H1 (cell line): ENCODE data around the gene TFR2. TPM values are rescaled to one million over a fixed set of nuclear protein-coding genes. Genes with fewer than 3 reads are reported as not detected.

Experiments used
- CTCF ChIA-PET: fragments of 300-600 bp; sonication (Branson Sonifier 250); formaldehyde crosslinking; loops from one replicate; lab custom pipeline; 2021; ENCODE audit not compliant: partially characterized antibody; lab: Charles Lee
- POLR2A ChIA-PET: fragments of 300-600 bp; sonication (Branson Sonifier 250); formaldehyde crosslinking; loops from one replicate; lab custom pipeline; 2021; ENCODE audit warnings: inconsistent platforms; ENCODE audit not compliant: partially characterized antibody; lab: Charles Lee
- DNase-seq, 2 experiments: peaks; one replicate each; pipeline versions ENCODE4 v3.0.0 to v3.0.0-alpha.2; 2010 to 2022; ENCODE audit warnings: low spot score in 2 of 2, low read depth in 1 of 2, mixed read lengths in 1 of 2
- FAIRE-seq: peaks from 2 replicates; lab custom pipeline; 2011; peaks lifted over from hg19 to GRCh38; lab: Jason Lieb, UNC
- H2AFZ ChIP-seq: 2 replicates; pipeline ENCODE4 v1.8.1; 2012; ENCODE audit warnings: low read length, inconsistent platforms
- H2AK5ac ChIP-seq: 2 replicates; pipeline ENCODE4 v1.6.1; 2013; ENCODE audit warnings: low read depth, low read length
- H2BK120ac ChIP-seq: replicated peaks from 2 replicates; pipeline ENCODE3; 2013; ENCODE audit warnings: low read depth, low read length, inconsistent platforms
- H2BK12ac ChIP-seq: 2 replicates; pipeline ENCODE4 v1.6.1; 2013; ENCODE audit warnings: low read depth, low read length
- H2BK15ac ChIP-seq: 2 replicates; pipeline ENCODE4 v1.6.1; 2013; ENCODE audit warnings: low read length
- H2BK20ac ChIP-seq: 2 replicates; pipeline ENCODE4 v1.6.1; 2013; ENCODE audit warnings: low read length
- H2BK5ac ChIP-seq: 2 replicates; pipeline ENCODE4 v1.6.1; 2013; ENCODE audit warnings: low read depth, low read length
- H3K14ac ChIP-seq: 2 replicates; pipeline ENCODE4 v1.6.1; 2013; ENCODE audit warnings: inconsistent platforms; ENCODE audit not compliant: insufficient read length
- H3K18ac ChIP-seq: 2 replicates; pipeline ENCODE4 v1.6.1; 2013; ENCODE audit warnings: low read length; ENCODE audit errors: extremely low read depth
- H3K23ac ChIP-seq: 2 replicates; pipeline ENCODE4 v1.6.1; 2013; ENCODE audit warnings: inconsistent platforms; ENCODE audit not compliant: insufficient read length
- H3K23me2 ChIP-seq: 2 replicates; pipeline ENCODE4 v1.6.1; 2013; ENCODE audit warnings: low read depth, low read length
- H3K27ac ChIP-seq: 2 replicates; pipeline ENCODE4 v1.6.1; 2011; ENCODE audit warnings: low read depth, low read length, inconsistent platforms
- H3K27me3 ChIP-seq, 4 experiments: replicated peaks in 1 of 4; 1 replicate in 1 of 4; 2 replicates in 3 of 4; pipeline versions ENCODE4 v1.6.1 to v1.8.1; 2011 to 2013; ENCODE audit warnings: low read length in 3 of 4, mild to moderate bottlenecking in 3 of 4, inconsistent platforms in 2 of 4, mixed read lengths in 2 of 4, moderate library complexity in 1 of 4; ENCODE audit not compliant: control insufficient read depth in 3 of 4, insufficient read depth in 3 of 4; ENCODE audit errors: extremely low read depth in 1 of 4
- H3K36me3 ChIP-seq, 4 experiments: 2 replicates each; pipeline versions ENCODE4 v1.6.1 to v1.8.1; 2011 to 2013; ENCODE audit warnings: mild to moderate bottlenecking in 4 of 4, low read length in 3 of 4, moderate library complexity in 2 of 4, control low read depth in 1 of 4, inconsistent platforms in 1 of 4; ENCODE audit not compliant: insufficient read depth in 4 of 4, control insufficient read depth in 2 of 4
- H3K4ac ChIP-seq: replicated peaks from 2 replicates; pipeline ENCODE3; 2013; ENCODE audit warnings: low read length, low read depth, mixed read lengths, inconsistent platforms; ENCODE audit not compliant: insufficient read length
- H3K4me1 ChIP-seq, 4 experiments: replicated peaks in 1 of 4; 1 replicate in 1 of 4; 2 replicates in 3 of 4; pipeline versions ENCODE4 v1.6.1 to v1.8.1; 2011 to 2013; ENCODE audit warnings: low read length in 3 of 4, inconsistent platforms in 2 of 4, mixed read lengths in 1 of 4; ENCODE audit not compliant: insufficient read depth in 4 of 4, control insufficient read depth in 3 of 4
- H3K4me2 ChIP-seq, 2 experiments: 2 replicates each; pipeline versions ENCODE4 v1.6.1 to v1.8.1; 2011 to 2013; ENCODE audit warnings: low read depth in 2 of 2, low read length in 2 of 2, control low read depth in 1 of 2, inconsistent platforms in 1 of 2, mild to moderate bottlenecking in 1 of 2; ENCODE audit not compliant: insufficient read depth in 1 of 2
- H3K4me3 ChIP-seq, 4 experiments: fragments of 200-600, 300-600 bp in 1 of 4; sonication (generic), shearing (Covaris generic), sonication (Bioruptor Twin) in 1 of 4; 2 replicates each; pipeline versions ENCODE4 v1.5.1 to v1.8.1; 2011 to 2016; ENCODE audit warnings: low read length in 4 of 4, low read depth in 3 of 4, control low read depth in 2 of 4, inconsistent platforms in 2 of 4, mild to moderate bottlenecking in 2 of 4, mixed read lengths in 1 of 4, moderate library complexity in 1 of 4; ENCODE audit not compliant: insufficient read depth in 2 of 4; ENCODE audit errors: extremely low read depth in 1 of 4
- H3K56ac ChIP-seq: replicated peaks from 2 replicates; pipeline ENCODE3; 2013; ENCODE audit warnings: low read depth, mild to moderate bottlenecking, mixed read lengths, low read length, inconsistent platforms; ENCODE audit not compliant: insufficient read length
- H3K79me1 ChIP-seq: 2 replicates; pipeline ENCODE4 v1.6.1; 2013; ENCODE audit warnings: low read depth, low read length, control low read depth
- H3K79me2 ChIP-seq, 2 experiments: 2 replicates each; pipeline versions ENCODE4 v1.6.1 to v1.8.1; 2012 to 2013; ENCODE audit warnings: low read length in 2 of 2, mild to moderate bottlenecking in 2 of 2, inconsistent platforms in 1 of 2; ENCODE audit not compliant: insufficient read depth in 2 of 2, control insufficient read depth in 1 of 2
- H3K9ac ChIP-seq, 4 experiments: replicated peaks in 1 of 4; 1 replicate in 1 of 4; 2 replicates in 3 of 4; pipeline versions ENCODE4 v1.6.1 to v1.8.1; 2011 to 2013; ENCODE audit warnings: low read depth in 3 of 4, low read length in 3 of 4, control low read depth in 2 of 4, mild to moderate bottlenecking in 2 of 4, moderate library complexity in 2 of 4, inconsistent platforms in 1 of 4; ENCODE audit errors: extremely low read depth in 1 of 4
- H3K9me3 ChIP-seq, 2 experiments: 2 replicates each; pipeline versions ENCODE4 v1.6.1 to v1.8.1; 2012 to 2013; ENCODE audit warnings: mild to moderate bottlenecking in 2 of 2, moderate library complexity in 2 of 2, control low read depth in 1 of 2, inconsistent platforms in 1 of 2, low read depth in 1 of 2, low read length in 1 of 2, mixed read lengths in 1 of 2; ENCODE audit not compliant: insufficient read depth in 2 of 2
- H4K20me1 ChIP-seq, 2 experiments: replicated peaks in 1 of 2; 2 replicates each; pipeline versions ENCODE3 to v1.8.1; 2011 to 2013; ENCODE audit warnings: inconsistent platforms in 2 of 2, low read length in 2 of 2, mild to moderate bottlenecking in 1 of 2; ENCODE audit not compliant: insufficient read depth in 2 of 2, control insufficient read depth in 1 of 2
- H4K5ac ChIP-seq: 2 replicates; pipeline ENCODE4 v1.6.1; 2013; ENCODE audit warnings: low read length, low read depth, mixed read lengths, inconsistent platforms; ENCODE audit not compliant: insufficient read length
- H4K8ac ChIP-seq: 2 replicates; pipeline ENCODE4 v1.8.0; 2013; ENCODE audit warnings: mild to moderate bottlenecking, moderate library complexity, low read length, inconsistent platforms; ENCODE audit not compliant: insufficient read depth; ENCODE audit errors: extremely low read depth
- H4K91ac ChIP-seq: replicated peaks from 2 replicates; pipeline ENCODE3; 2013; ENCODE audit warnings: low read length, mixed read lengths, inconsistent platforms; ENCODE audit not compliant: insufficient read length
- ATF2 ChIP-seq: IDR thresholded peaks from 2 replicates; pipeline ENCODE4 v1.6.1; 2012; ENCODE audit warnings: low read length, inconsistent platforms
- BRCA1 ChIP-seq: IDR thresholded peaks from 2 replicates; pipeline ENCODE4 v1.6.1; 2012; ENCODE audit warnings: low read depth, low read length, improper control_type of control experiment
- KDM4A ChIP-seq: IDR thresholded peaks from one replicate; pipeline ENCODE4 v1.7.1; 2012; ENCODE audit warnings: low read depth, mild to moderate bottlenecking, moderate library complexity, low read length, inconsistent platforms; ENCODE audit not compliant: severe bottlenecking
- MAFK ChIP-seq: IDR thresholded peaks from 2 replicates; pipeline ENCODE4 v1.6.1; 2012; ENCODE audit warnings: low read depth, mild to moderate bottlenecking, improper control_type of control experiment, low read length
- SUZ12 ChIP-seq: fragments of 200-600 bp; sonication (generic); IDR thresholded peaks from 2 replicates; pipeline ENCODE4 v1.6.1; 2012; ENCODE audit warnings: mild to moderate bottlenecking, inconsistent platforms, low read length, moderate library complexity, mixed read lengths
- TCF12 ChIP-seq: IDR thresholded peaks from 2 replicates; pipeline ENCODE4 v1.6.1; 2011; ENCODE audit warnings: low read depth, mild to moderate bottlenecking, low read length
- WGBS, 2 experiments: shearing (Covaris generic) in 1 of 2; methylation state at CpG; one replicate each; pipeline versions ENCODE4 v1.1.6 to v1.1.7; 2013 to 2015; ENCODE audit warnings: low lambda C conversion rate in 2 of 2, mixed read lengths in 2 of 2, inconsistent platforms in 1 of 2, low coverage in 1 of 2, missing lambda C conversion rate in 1 of 2; ENCODE audit not compliant: insufficient replicate concordance in 2 of 2, insufficient coverage in 1 of 2, insufficient read length in 1 of 2; ENCODE audit errors: extremely low coverage in 1 of 2, missing lambda C conversion rate in 1 of 2; 5-methylcytosine and 5-hydroxymethylcytosine counted together
- polyA plus RNA-seq, 7 experiments: library from polyadenylated mRNA; depleted of rRNA in 3 of 7; stranded (reverse) in 5 of 7; unstranded in 2 of 7; fragments of >200 nt in 5 of 7; fragments of 200-250 nt in 2 of 7; gene quantifications; 1 replicate in 5 of 7; 2 replicates in 1 of 7; 4 replicates in 1 of 7; pipeline versions ENCODE4 v1.2.1 to v1.2.3, GENCODE V29; 2011 to 2013; ENCODE audit warnings: missing spikeins in 2 of 7, mixed read lengths in 2 of 7
- total RNA-seq: library from RNA; stranded (reverse); fragmentation: NEBNext Ultra II Directional; extraction: Animal tissue kit (Norgen Biotek cat#: 25700); gene quantifications from 2 replicates; pipeline ENCODE4 v1.2.1, GENCODE V29; 2021

The TFR2 gene
- total and polyA plus RNA-seq, 2 of the 8 experiments (the other 6 are each of a cell fraction or from before 2014, with no cell fraction given): 4.6 to 5.7 TPM

- no peaks in the 10 kb centered on the region for H3K9me3 ChIP-seq
- H3K27ac ChIP-seq: no peak overlapping the region
- H3K4me2 ChIP-seq: no peak overlapping the region
- no peak overlapping the region for H3K4ac ChIP-seq
- WGBS, 2 experiments: 89% methylated on average over 5 of the region's 5 CpGs; no CpG with 5 or more reads in 1 of the 2 experiments
- no peak overlapping the region for H3K14ac ChIP-seq
- H3K36me3 ChIP-seq: no peaks in the 10 kb centered on the region
- POLR2A ChIA-PET: no interaction called here
- H3K79me1 ChIP-seq: no peaks in the 10 kb centered on the region
- H3K27me3 ChIP-seq: no peaks in the 10 kb centered on the region
- no peak overlapping the region for H4K5ac ChIP-seq
- no peaks in the 10 kb centered on the region for H3K79me2 ChIP-seq
- no peak overlapping the region for H3K23ac ChIP-seq
- no peak overlapping the region for H3K4me3 ChIP-seq
- H3K18ac ChIP-seq: no peak overlapping the region
- H2AFZ ChIP-seq: no peak overlapping the region
- no peak overlapping the region for H2BK12ac ChIP-seq
- no peak overlapping the region for H4K8ac ChIP-seq
- no peaks in the 10 kb centered on the region for H4K20me1 ChIP-seq
- FAIRE-seq (no peak), DNase-seq (no peak)
- no peaks in the 10 kb centered on the region for H3K23me2 ChIP-seq
- no peak overlapping the region for H4K91ac ChIP-seq
- no peak overlapping the region for H2BK20ac ChIP-seq
- no peak overlapping the region for H3K9ac ChIP-seq
- H2AK5ac ChIP-seq: no peak overlapping the region
- no peak overlapping the region for H2BK120ac ChIP-seq
- CTCF ChIA-PET: interaction anchor here (0.7 to 6.2 kb wide), 4 partner anchors 23 to 195 kb away, joined by 3 to 28 read pairs (median 4); no protein-coding TSS in a partner anchor
- H2BK5ac ChIP-seq: no peak overlapping the region
- no peak for TF ChIP-seq KDM4A
- no peak for TF ChIP-seq ATF2
- no peak for TF ChIP-seq TCF12
- TF ChIP-seq BRCA1: no peak
- TF ChIP-seq MAFK: no peak
- TF ChIP-seq SUZ12: no peak
- no peaks in the 10 kb centered on the region for H3K4me1 ChIP-seq
- no peak overlapping the region for H3K56ac ChIP-seq
- H2BK15ac ChIP-seq: no peak overlapping the region
Observed at GRCh38 chr7:100665168-100665726, 23.9 kb upstream of the TFR2 start.
